ENCODE data around the gene EPRS1.
"Not testable (repeated sequence)": the region's sequence is repeated elsewhere in the genome, so short reads cannot be mapped to it uniquely, and the experiment has no call there.

The EPRS1 gene

GRCh38 chr1:220038640-220039039 is 7.7 kb downstream of the EPRS1 start:
- DNase-seq (ENCODE audit: low read depth), result no peak

GRCh38 chr1:220037810-220038209 is 8.5 kb downstream of the EPRS1 start:
- not testable (repeated sequence) for DNase-seq (ENCODE audit: low read depth)

- DNase-seq (ENCODE audit: low read depth), result no peak
These were observed 13.4 kb downstream of the EPRS1 start for GRCh38 chr1:220032911-220033310.

- DNase-seq (ENCODE audit: low read depth), result no peak
These were observed 15.0 kb downstream of the EPRS1 start for GRCh38 chr1:220031287-220031686.

- no peak for DNase-seq (ENCODE audit: low read depth)
These were observed 17.9 kb downstream of the EPRS1 start for GRCh38 chr1:220028346-220028895.

- no peak for DNase-seq (ENCODE audit: low read depth)
These were observed 27.2 kb downstream of the EPRS1 start for GRCh38 chr1:220019071-220019470.

- DNase-seq (ENCODE audit: low read depth), result peak; percentile 9
These were observed 32.8 kb downstream of the EPRS1 start for GRCh38 chr1:220013497-220013896.

GRCh38 chr1:220012259-220012658 is 34.0 kb downstream of the EPRS1 start:
- DNase-seq (ENCODE audit: low read depth), result peak; percentile 16

- DNase-seq (ENCODE audit: low read depth), result no peak
These were observed 34.7 kb downstream of the EPRS1 start for GRCh38 chr1:220011620-220012019.

- no peak for DNase-seq (ENCODE audit: low read depth)
These were observed 38.9 kb downstream of the EPRS1 start for GRCh38 chr1:220007438-220007837.

GRCh38 chr1:220005489-220005888 is 40.8 kb downstream of the EPRS1 start:
- DNase-seq (ENCODE audit: low read depth), result no peak

GRCh38 chr1:220003610-220004299 is 42.5 kb downstream of the EPRS1 start:
- DNase-seq (ENCODE audit: low read depth), result no peak

- DNase-seq (ENCODE audit: low read depth), result no peak
These were observed 43.3 kb downstream of the EPRS1 start for GRCh38 chr1:220003015-220003414.

GRCh38 chr1:220001095-220001501 is 45.2 kb downstream of the EPRS1 start:
- no peak for DNase-seq (ENCODE audit: low read depth)

- DNase-seq (ENCODE audit: low read depth), result no peak
These were observed 46.5 kb downstream of the EPRS1 start for GRCh38 chr1:219999821-220000220.

Data from fibroblast of the conjunctiva (primary cell).